CD8-positive, alpha-beta memory T cell (primary cell): ENCODE measurements around the gene FRMD8. TPM values are rescaled to one million over a fixed set of nuclear protein-coding genes. Genes with fewer than 3 reads are reported as not detected.
A peak's percentile ranks its signal among the peaks of the same experiment; 100 is the strongest.

ENCODE experiments used
- CTCF ChIA-PET: fragments of 350-600 bp; sonication (Branson Sonifier 250); formaldehyde crosslinking; loops from one replicate; lab custom pipeline; 2021; ENCODE audit warnings: antibody characterized with exemption; lab: Charles Lee
- POLR2A ChIA-PET: fragments of 350-600 bp; sonication (Branson Sonifier 250); formaldehyde crosslinking; loops from one replicate; lab custom pipeline; 2021; ENCODE audit warnings: antibody characterized with exemption; lab: Charles Lee
- DNase-seq, 5 donors: peaks; one replicate each; pipeline versions ENCODE4 v3.0.0 to v3.0.0-alpha.2; 2020 to 2022; ENCODE audit warnings: mixed read lengths in 1 of 5
- H3K27ac ChIP-seq: one replicate; pipeline ENCODE4 v1.7.0; 2013; ENCODE audit warnings: low read depth, mild to moderate bottlenecking, low read length, moderate library complexity
- H3K27me3 ChIP-seq: 2 replicates; pipeline ENCODE4 v1.7.0; 2013; ENCODE audit warnings: low read length, mild to moderate bottlenecking; ENCODE audit not compliant: insufficient read depth, poor library complexity, severe bottlenecking
- H3K36me3 ChIP-seq: 2 replicates; pipeline ENCODE4 v1.7.0; 2013; ENCODE audit warnings: mild to moderate bottlenecking, low read length, moderate library complexity; ENCODE audit not compliant: insufficient read depth
- H3K4me1 ChIP-seq: 2 replicates; pipeline ENCODE4 v1.7.0; 2013; ENCODE audit warnings: mild to moderate bottlenecking, low read length, moderate library complexity; ENCODE audit not compliant: insufficient read depth
- H3K4me3 ChIP-seq: 2 replicates; pipeline ENCODE4 v1.7.0; 2013; ENCODE audit warnings: mild to moderate bottlenecking, low read length
- H3K9me3 ChIP-seq: 2 replicates; pipeline ENCODE4 v1.7.0; 2013; ENCODE audit warnings: mild to moderate bottlenecking, low read length
- H3K27ac Mint-ChIP-seq, 8 donors: one replicate each; pipeline ENCODE4 v1.8.0; 2020 to 2021; ENCODE audit warnings: mixed read lengths in 8 of 8, mild to moderate bottlenecking in 6 of 8, inconsistent platforms in 3 of 8, moderate library complexity in 3 of 8
- H3K27me3 Mint-ChIP-seq, 2 donors: one replicate each; pipeline ENCODE4 v1.8.0; 2020 to 2021; ENCODE audit warnings: mixed read lengths in 2 of 2, mild to moderate bottlenecking in 1 of 2, moderate library complexity in 1 of 2
- H3K36me3 Mint-ChIP-seq, 3 donors: one replicate each; pipeline ENCODE4 v1.8.0; 2020 to 2021; ENCODE audit warnings: mixed read lengths in 3 of 3, inconsistent platforms in 1 of 3, mild to moderate bottlenecking in 1 of 3
- H3K4me1 Mint-ChIP-seq, 3 donors: one replicate each; pipeline ENCODE4 v1.8.0; 2020 to 2021; ENCODE audit warnings: mixed read lengths in 3 of 3, inconsistent platforms in 1 of 3, mild to moderate bottlenecking in 1 of 3
- H3K4me3 Mint-ChIP-seq, 7 donors: one replicate each; pipeline ENCODE4 v1.8.0; 2020 to 2021; ENCODE audit warnings: mixed read lengths in 7 of 7, mild to moderate bottlenecking in 6 of 7, moderate library complexity in 4 of 7, inconsistent platforms in 2 of 7
- H3K9me3 Mint-ChIP-seq, 5 donors: one replicate each; pipeline ENCODE4 v1.8.0; 2020 to 2022; ENCODE audit warnings: mixed read lengths in 5 of 5, mild to moderate bottlenecking in 3 of 5, moderate library complexity in 2 of 5, inconsistent platforms in 1 of 5
- polyA plus RNA-seq: library from polyadenylated mRNA; unstranded; fragments of 300-500 nt; fragmentation: Illumina TruSeq; gene quantifications from one replicate; pipeline ENCODE4 v1.2.3, GENCODE V29; 2021
- total RNA-seq, 2 experiments: library from RNA; stranded (reverse); gene quantifications; one replicate each; pipeline ENCODE4 v1.2.3, GENCODE V29; 2021

Gene FRMD8
- total and polyA plus RNA-seq, 3 experiments from 2014 or later = 44.9 to 60.6 (median 49.8) TPM

GRCh38 chr11:65380460-65381119 lies 5.8 kb upstream of the FRMD8 start:
- peaks cover 33 to 49% (median 37%) of the 10 kb centered on the region in 3 donors for H3K4me1 Mint-ChIP-seq
- H3K4me3 ChIP-seq = no peak overlapping the region
- peaks cover 0 to 12% (median 0%) of the 10 kb centered on the region in 3 donors for H3K36me3 Mint-ChIP-seq
- H3K27me3 Mint-ChIP-seq = no peaks in the 10 kb centered on the region
- peak overlapping the region in 4 of 8 donors; percentile 50 to 99 (median 84) for H3K27ac Mint-ChIP-seq
- no peaks in the 10 kb centered on the region for H3K36me3 ChIP-seq
- no peak for DNase-seq
- no peaks in the 10 kb centered on the region for H3K9me3 ChIP-seq
- H3K4me3 Mint-ChIP-seq = peak overlapping the region in 3 of 7 donors; percentile 35 to 83 (median 54)
- ChIA-PET POLR2A (interaction anchor here (1.1 to 4.9 kb wide), 3 partner anchors 38 to 127 kb away, joined by 4 to 56 read pairs (median 19); partner anchors contain the start of gene MALAT1), CTCF (interaction anchor here (1.2 to 8.0 kb wide), 5 partner anchors 36 to 127 kb away, joined by 3 to 54 read pairs (median 11); partner anchors contain the start of gene MALAT1)
- H3K9me3 Mint-ChIP-seq = no peaks in the 10 kb centered on the region
- H3K27ac ChIP-seq = peak overlapping the region; percentile 96
- no peaks in the 10 kb centered on the region for H3K27me3 ChIP-seq
- H3K4me1 ChIP-seq = peaks cover 44% of the 10 kb centered on the region

- Mint-ChIP-seq H3K27me3 (no peaks in the 10 kb centered on the region), H3K27ac (peak overlapping the region; percentile 97 to 100 (median 99)), H3K4me3 (peak overlapping the region; percentile 83 to 94 (median 91)), H3K36me3 (peaks cover 0 to 12% (median 0%) of the 10 kb centered on the region in 3 donors), H3K9me3 (no peaks in the 10 kb centered on the region), H3K4me1 (peaks cover 42 to 56% (median 43%) of the 10 kb centered on the region in 3 donors)
- no peaks in the 10 kb centered on the region for H3K27me3 ChIP-seq
- peak overlapping the region; percentile 96 for H3K27ac ChIP-seq
- CTCF ChIA-PET = interaction anchor here (0.6 to 8.0 kb wide), 18 partner anchors 8 to 448 kb away, joined by 3 to 54 read pairs (median 3); partner anchors contain the start of genes MALAT1 and SAC3D1
- H3K36me3 ChIP-seq = no peaks in the 10 kb centered on the region
- no peaks in the 10 kb centered on the region for H3K9me3 ChIP-seq
- H3K4me3 ChIP-seq = peak overlapping the region; percentile 91
- peaks cover 50% of the 10 kb centered on the region for H3K4me1 ChIP-seq
- DNase-seq = peak in 1 of 5 donors; percentile 45
- POLR2A ChIA-PET = interaction anchor here (1.2 to 4.9 kb wide), 6 partner anchors 37 to 126 kb away, joined by 3 to 56 read pairs (median 10); partner anchors contain the start of gene MALAT1
Measured at GRCh38 chr11:65381716-65382032, 4.8 kb upstream of the FRMD8 start.

- no peaks in the 10 kb centered on the region for H3K36me3 ChIP-seq
- no peaks in the 10 kb centered on the region for H3K27me3 Mint-ChIP-seq
- peak within 1 kb of the TSS; percentile 91 for H3K4me3 ChIP-seq
- H3K9me3 ChIP-seq = no peaks in the 10 kb centered on the region
- ChIA-PET POLR2A (interaction anchor here (1.2 to 4.9 kb wide), 6 partner anchors 36 to 126 kb away, joined by 3 to 56 read pairs (median 10); partner anchors contain the start of gene MALAT1), CTCF (interaction anchor here (0.6 to 8.0 kb wide), 18 partner anchors 9 to 449 kb away, joined by 3 to 54 read pairs (median 3); partner anchors contain the start of genes MALAT1 and SAC3D1)
- peak within 1 kb of the TSS; percentile 96 for H3K27ac ChIP-seq
- H3K4me1 ChIP-seq = peaks cover 54% of the 10 kb centered on the region
- peak within 1 kb of the TSS; percentile 83 to 94 (median 91) for H3K4me3 Mint-ChIP-seq
- peak; percentile 84 to 96 (median 87) for DNase-seq
- peaks cover 45 to 61% (median 47%) of the 10 kb centered on the region in 3 donors for H3K4me1 Mint-ChIP-seq
- H3K9me3 Mint-ChIP-seq = no peaks in the 10 kb centered on the region
- H3K27me3 ChIP-seq = no peaks in the 10 kb centered on the region
- H3K36me3 Mint-ChIP-seq = peaks cover 0 to 15% (median 0%) of the 10 kb centered on the region in 3 donors
- H3K27ac Mint-ChIP-seq = peak within 1 kb of the TSS; percentile 97 to 100 (median 99)
Measured at GRCh38 chr11:65382033-65382803, 4.2 kb upstream of the FRMD8 start, which contains the start of gene SLC25A45. TSS of gene SLC25A45 (minus strand) at chr11:65382646. CDS start at chr11:65381951, 695 bp downstream.

- Histone ChIP-seq H3K36me3 (no peaks in the 10 kb centered on the region), H3K4me3 (peak overlapping the region; percentile 91), H3K4me1 (peaks cover 61% of the 10 kb centered on the region), H3K9me3 (no peaks in the 10 kb centered on the region), H3K27ac (peak overlapping the region; percentile 96), H3K27me3 (no peaks in the 10 kb centered on the region)
- peaks cover 47 to 63% (median 50%) of the 10 kb centered on the region in 3 donors for H3K4me1 Mint-ChIP-seq
- H3K36me3 Mint-ChIP-seq = peaks cover 0 to 10% (median 0%) of the 10 kb centered on the region in 3 donors
- H3K27ac Mint-ChIP-seq = peak overlapping the region; percentile 97 to 100 (median 99)
- POLR2A ChIA-PET = interaction anchor here (0.5 to 4.9 kb wide), 9 partner anchors 15 to 125 kb away, joined by 3 to 56 read pairs (median 6); partner anchors contain the start of gene MALAT1
- H3K9me3 Mint-ChIP-seq = no peaks in the 10 kb centered on the region
- peak overlapping the region; percentile 83 to 94 (median 91) for H3K4me3 Mint-ChIP-seq
- DNase-seq = no peak
- CTCF ChIA-PET = interaction anchor here (0.8 to 8.0 kb wide), 7 partner anchors 33 to 341 kb away, joined by 3 to 54 read pairs (median 4); partner anchors contain the start of genes MALAT1 and SAC3D1
- H3K27me3 Mint-ChIP-seq = no peaks in the 10 kb centered on the region
Measured at GRCh38 chr11:65382804-65383368, 3.6 kb upstream of the FRMD8 start.

GRCh38 chr11:65383778-65384177 lies 2.7 kb upstream of the FRMD8 start:
- Mint-ChIP-seq H3K9me3 (no peaks in the 10 kb centered on the region), H3K4me3 (peak overlapping the region; percentile 63 to 94 (median 74)), H3K4me1 (peaks cover 56 to 72% (median 58%) of the 10 kb centered on the region in 3 donors), H3K27me3 (no peaks in the 10 kb centered on the region), H3K36me3 (peaks cover 0 to 16% (median 0%) of the 10 kb centered on the region in 3 donors), H3K27ac (peak overlapping the region; percentile 96 to 100 (median 99))
- Histone ChIP-seq H3K9me3 (no peaks in the 10 kb centered on the region), H3K4me1 (peaks cover 70% of the 10 kb centered on the region), H3K4me3 (peak overlapping the region; percentile 14), H3K27ac (peak overlapping the region; percentile 22), H3K27me3 (no peaks in the 10 kb centered on the region), H3K36me3 (no peaks in the 10 kb centered on the region)
- ChIA-PET POLR2A (interaction anchor here (0.5 to 4.9 kb wide), 6 partner anchors 35 to 124 kb away, joined by 3 to 56 read pairs (median 4); partner anchors contain the start of gene MALAT1), CTCF (interaction anchor here (0.8 to 8.0 kb wide), 7 partner anchors 13 to 126 kb away, joined by 3 to 54 read pairs (median 4); partner anchors contain the start of gene MALAT1)
- DNase-seq = no peak

- Mint-ChIP-seq H3K9me3 (no peaks in the 10 kb centered on the region), H3K4me3 (peak overlapping the region in 6 of 7 donors; percentile 63 to 94 (median 82)), H3K4me1 (peaks cover 62 to 78% (median 64%) of the 10 kb centered on the region in 3 donors), H3K36me3 (peaks cover 0 to 20% (median 0%) of the 10 kb centered on the region in 3 donors), H3K27ac (peak overlapping the region; percentile 96 to 100 (median 99)), H3K27me3 (no peaks in the 10 kb centered on the region)
- H3K27me3 ChIP-seq = no peaks in the 10 kb centered on the region
- ChIA-PET POLR2A (interaction anchor here (0.6 to 4.9 kb wide), 5 partner anchors 48 to 123 kb away, joined by 3 to 56 read pairs (median 4); partner anchors contain the start of gene MALAT1), CTCF (interaction anchor here (1.5 to 8.0 kb wide), 6 partner anchors 12 to 125 kb away, joined by 4 to 54 read pairs (median 4); no protein-coding TSS in a partner anchor)
- H3K9me3 ChIP-seq = no peaks in the 10 kb centered on the region
- no peaks in the 10 kb centered on the region for H3K36me3 ChIP-seq
- peak overlapping the region; percentile 72 for H3K27ac ChIP-seq
- H3K4me3 ChIP-seq = peak overlapping the region; percentile 14
- peak in 4 of 5 donors; percentile 30 to 66 (median 40) for DNase-seq
- peaks cover 76% of the 10 kb centered on the region for H3K4me1 ChIP-seq
Measured at GRCh38 chr11:65384301-65384889, 2.0 kb upstream of the FRMD8 start.
